K562 (cell line): ENCODE results near the gene SIDT1. TPM values are rescaled to one million over a fixed set of nuclear protein-coding genes. Genes with fewer than 3 reads are reported as not detected.

Experiments used
- ATAC-seq: fragments of 200-7000 bp; cut with Tn5 transposase; 3 replicates; pipeline ENCODE4 v1.9.1; 2020; ENCODE audit warnings: moderate library complexity
- BruUV-seq: library from RNA; stranded (reverse); fragments of 400-500 nt; replicated peaks from 2 replicates; lab custom pipeline; 2021; lab: Mats Ljungman, UMichigan
- CTCF ChIA-PET: fragments of 300-600 bp; formaldehyde crosslinking; extraction: SDS; loops from one replicate; lab custom pipeline; 2021; ENCODE audit warnings: low intra/inter-chr PET ratio; lab: Yijun Ruan, JAX
- POLR2A ChIA-PET: fragments of 300-600, 350-650 bp; sonication (Branson Sonifier 250); formaldehyde crosslinking; extraction: SDS; loops from one replicate; lab custom pipeline; 2021; ENCODE audit warnings: antibody characterized with exemption, inconsistent platforms; lab: Yijun Ruan, JAX
- DNase-seq, 4 experiments: peaks; one replicate each; pipeline versions ENCODE4 v3.0.0 to v3.0.0-alpha.2; 2011 to 2018; ENCODE audit warnings: low spot score in 3 of 4, mixed read lengths in 3 of 4; ENCODE audit errors: extremely low read depth in 1 of 4
- FAIRE-seq: peaks from 2 replicates; lab custom pipeline; 2011; peaks lifted over from hg19 to GRCh38; lab: Jason Lieb, UNC
- H2AFZ ChIP-seq: 2 replicates; pipeline ENCODE4 v1.6.0; 2011; ENCODE audit warnings: low read depth, low read length, control low read depth, inconsistent platforms
- H3K27ac ChIP-seq: fragments of 200-600 bp; 3 replicates; pipeline ENCODE4 v1.8.0; 2011; ENCODE audit warnings: low read depth, mild to moderate bottlenecking, control low read depth, inconsistent platforms, low read length, moderate library complexity, mixed read lengths; ENCODE audit errors: extremely low read depth
- H3K27me3 ChIP-seq, 2 experiments: fragments of 300-600 bp in 1 of 2; 2 replicates in 1 of 2; 3 replicates in 1 of 2; pipeline versions ENCODE4 v1.6.0 to v1.8.0; 2011; ENCODE audit warnings: inconsistent platforms in 2 of 2, low read length in 2 of 2, mild to moderate bottlenecking in 1 of 2, mixed read lengths in 1 of 2, moderate library complexity in 1 of 2; ENCODE audit not compliant: control insufficient read depth in 2 of 2, insufficient read depth in 2 of 2
- H3K36me3 ChIP-seq: fragments of 300-600 bp; 3 replicates; pipeline ENCODE4 v1.8.0; 2011; ENCODE audit warnings: mild to moderate bottlenecking, low read length, inconsistent platforms; ENCODE audit not compliant: control insufficient read depth, insufficient read depth
- H3K4me1 ChIP-seq, 2 experiments: fragments of 200-600 bp in 1 of 2; replicated peaks in 1 of 2; 2 replicates in 1 of 2; 3 replicates in 1 of 2; pipeline versions ENCODE4 v1.5.1 to v1.8.0; 2011; ENCODE audit warnings: inconsistent platforms in 2 of 2, low read length in 2 of 2, mild to moderate bottlenecking in 1 of 2, mixed read lengths in 1 of 2, moderate library complexity in 1 of 2; ENCODE audit not compliant: control insufficient read depth in 2 of 2, insufficient read depth in 2 of 2
- H3K4me2 ChIP-seq: 2 replicates; pipeline ENCODE4 v1.6.1; 2011; ENCODE audit warnings: low read length, control low read depth, inconsistent platforms, mixed read lengths; ENCODE audit not compliant: insufficient read depth
- H3K4me3 ChIP-seq: fragments of 200-600 bp; sonication (generic), shearing (Covaris generic); 2 replicates; pipeline ENCODE4 v1.5.1; 2016; ENCODE audit warnings: control low read depth, inconsistent platforms
- H3K79me2 ChIP-seq: fragments of 200-600 bp; 3 replicates; pipeline ENCODE4 v1.8.0; 2011; ENCODE audit warnings: low read length, inconsistent platforms; ENCODE audit not compliant: control insufficient read depth, insufficient read depth
- H3K9ac ChIP-seq, 2 experiments: 2 replicates each; pipeline versions ENCODE4 v1.6.0 to v1.6.1; 2011; ENCODE audit warnings: low read depth in 2 of 2, low read length in 2 of 2, control low read depth in 1 of 2, inconsistent platforms in 1 of 2, mild to moderate bottlenecking in 1 of 2, mixed read lengths in 1 of 2; ENCODE audit not compliant: insufficient read depth in 1 of 2
- H3K9me1 ChIP-seq: one replicate; pipeline ENCODE4 v1.6.0; 2011; ENCODE audit warnings: inconsistent platforms, mild to moderate bottlenecking, low read length, moderate library complexity; ENCODE audit not compliant: control insufficient read depth, insufficient read depth
- H3K9me3 ChIP-seq: replicated peaks from 2 replicates; pipeline ENCODE4 v1.5.1; 2011; ENCODE audit warnings: low read depth, low read length, inconsistent platforms; ENCODE audit not compliant: control insufficient read depth, insufficient read depth
- H4K20me1 ChIP-seq: replicated peaks from 2 replicates; pipeline ENCODE4 v1.6.1; 2011; ENCODE audit warnings: low read length, inconsistent platforms, mixed read lengths; ENCODE audit not compliant: control insufficient read depth, insufficient read depth
- ARID2 ChIP-seq: fragments of 450-650 bp; IDR thresholded peaks from 2 replicates; pipeline ENCODE4 v1.6.1; 2017; ENCODE audit warnings: antibody characterized with exemption, mild to moderate bottlenecking
- DIDO1 ChIP-seq: fragments of 450-650 bp; IDR thresholded peaks from 2 replicates; pipeline ENCODE4 v1.6.1; 2016; ENCODE audit warnings: low read depth, missing biosample characterization, missing genetic modification characterization
- FOXA3 ChIP-seq, 2 experiments: fragments of 450-650 bp in 1 of 2; sonication (generic) in 1 of 2; formaldehyde crosslinking; IDR thresholded peaks in 1 of 2; conservative IDR thresholded peaks in 1 of 2; 2 replicates each; pipeline versions ENCODE4 v1.4.0 to v1.8.0; 2020 to 2022; ENCODE audit warnings: mild to moderate bottlenecking in 2 of 2, missing genetic modification reagents in 1 of 2
- KHSRP ChIP-seq: fragments of 450-650 bp; IDR thresholded peaks from 2 replicates; pipeline ENCODE4 v1.6.1; 2017
- MYBL2 ChIP-seq, 2 experiments: fragments of 450-650 bp in 1 of 2; sonication (generic) in 1 of 2; formaldehyde crosslinking in 1 of 2; IDR thresholded peaks; 2 replicates each; pipeline versions ENCODE4 v1.6.1 to v1.8.1; 2017 to 2022; ENCODE audit warnings: borderline replicate concordance in 1 of 2, inconsistent platforms in 1 of 2, low read depth in 1 of 2, mild to moderate bottlenecking in 1 of 2, missing genetic modification reagents in 1 of 2, moderate library complexity in 1 of 2
- NFYB ChIP-seq: IDR thresholded peaks from 2 replicates; pipeline ENCODE4 v1.6.1; 2011; ENCODE audit warnings: mild to moderate bottlenecking, moderate library complexity; ENCODE audit not compliant: insufficient read length; ENCODE audit errors: extremely low read depth
- ZEB2 ChIP-seq: fragments of 450-650 bp; IDR thresholded peaks from 2 replicates; pipeline ENCODE4 v1.6.1; 2016
- WGBS: fragments of 100-300 bp; shearing (Covaris generic); methylation state at CpG from one replicate; pipeline ENCODE4 v1.1.6; 2016; ENCODE audit warnings: low coverage, mixed read lengths; ENCODE audit not compliant: insufficient coverage; ENCODE audit errors: missing lambda C conversion rate; 5-methylcytosine and 5-hydroxymethylcytosine counted together
- in situ Hi-C: fragments of 300-500 bp; cut with MboI; formaldehyde crosslinking; loops from 4 replicates; pipeline ENCODE4 v1.15.0; 2018; ENCODE audit warnings: inconsistent platforms, mixed read lengths
- intact Hi-C: fragments of 100-400 bp; cut with micrococcal nuclease; formaldehyde crosslinking; loops from 2 replicates; pipeline ENCODE4 v1.14.2; 2022
- polyA plus RNA-seq, 8 experiments: library from polyadenylated mRNA; depleted of rRNA in 4 of 8; stranded (reverse) in 5 of 8; unstranded in 3 of 8; fragments of >200 nt; fragmentation: Nextera tagmentation in 2 of 8; fragmentation: Illumina TruSeq in 1 of 8; extraction: Ambion mirVana in 2 of 8; extraction: Trizol in 1 of 8; gene quantifications; 2 replicates each; pipeline versions ENCODE4 v1.2.1 to v1.2.3, GENCODE V29; 2011 to 2014; ENCODE audit warnings: inconsistent platforms in 1 of 8, missing spikeins in 1 of 8
- total RNA-seq, 7 experiments: library from RNA; depleted of rRNA in 6 of 7; stranded (reverse); fragments of >200 nt in 6 of 7; fragmentation: Illumina TruSeq in 2 of 7; extraction: Trizol in 2 of 7; gene quantifications; 2 replicates each; pipeline versions ENCODE4 v1.2.1 to v1.2.3, GENCODE V29; 2011 to 2021; ENCODE audit warnings: low replicate concordance in 1 of 7
- TF ChIP-seq, protein P1 (sequence below): sonication (generic); formaldehyde crosslinking; IDR thresholded peaks from 2 replicates; pipeline ENCODE4 v1.8.0; 2023; ENCODE audit warnings: mild to moderate bottlenecking, missing genetic modification reagents

The SIDT1 gene
- total and polyA plus RNA-seq, 9 of the 15 experiments (the other 6 are each of a cell fraction or from before 2014, with no cell fraction given), result not detected

DNA sequence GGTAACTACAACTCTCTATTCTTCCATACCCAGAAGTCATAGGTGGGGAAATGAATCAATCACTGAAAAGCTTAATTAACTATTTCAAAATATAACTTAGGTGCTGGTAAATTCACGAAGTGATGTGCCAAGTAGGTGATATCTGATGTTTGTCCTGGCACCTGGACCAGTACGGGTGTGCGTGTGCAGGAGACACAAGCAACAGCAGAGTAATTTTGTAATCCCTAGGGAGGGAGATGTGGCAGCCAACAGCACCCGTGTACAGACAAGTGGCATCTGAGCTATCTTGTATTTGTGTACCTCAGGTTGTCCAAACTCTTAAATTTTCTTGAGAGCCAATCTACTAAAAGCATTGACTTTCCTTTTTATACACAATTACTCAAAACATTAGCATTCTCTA, 141.2 kb downstream of the SIDT1 start:
- H3K4me2 ChIP-seq, result no peak overlapping the region
- H3K9me1 ChIP-seq, result no peaks in the 10 kb centered on the region
- H3K79me2 ChIP-seq, result no peaks in the 10 kb centered on the region
- H3K4me1 ChIP-seq, result no peaks in the 10 kb centered on the region
- no peaks in the 10 kb centered on the region for H3K9me3 ChIP-seq
- 70% methylated on average over 4 of the region's 4 CpGs for WGBS
- no peak for ATAC-seq
- H4K20me1 ChIP-seq, result no peaks in the 10 kb centered on the region
- no peak for FAIRE-seq
- ChIA-PET CTCF (no interaction called here), POLR2A (interaction anchor here (0.8 kb wide), 1 partner anchor 23 kb away, joined by 3 read pairs; the partner anchor contains the start of gene USF3)
- intact Hi-C loops, result no loop called here
- no peak overlapping the region for H3K4me3 ChIP-seq
- DNase-seq, result no peak
- in situ Hi-C loops, result no loop called here
- no peaks in the 10 kb centered on the region for H3K36me3 ChIP-seq
- H3K27me3 ChIP-seq, result no peaks in the 10 kb centered on the region
- TF ChIP-seq MYBL2 (IDR thresholded peaks at IDR 0.05; ENCODE audit: low read depth) (no peak), MYBL2 (CRISPR knock-in tag; IDR thresholded peaks at IDR 0.05; ENCODE audit: borderline replicate concordance) (no peak), NFYB (no peak), ARID2 (no peak)
- TF ChIP-seq, all 486 proteins: peak for 0
- no peak overlapping the region for H2AFZ ChIP-seq
- BruUV-seq, result no TSS peak
- H3K9ac ChIP-seq, result no peak overlapping the region
- H3K27ac ChIP-seq, result no peak overlapping the region

DNA sequence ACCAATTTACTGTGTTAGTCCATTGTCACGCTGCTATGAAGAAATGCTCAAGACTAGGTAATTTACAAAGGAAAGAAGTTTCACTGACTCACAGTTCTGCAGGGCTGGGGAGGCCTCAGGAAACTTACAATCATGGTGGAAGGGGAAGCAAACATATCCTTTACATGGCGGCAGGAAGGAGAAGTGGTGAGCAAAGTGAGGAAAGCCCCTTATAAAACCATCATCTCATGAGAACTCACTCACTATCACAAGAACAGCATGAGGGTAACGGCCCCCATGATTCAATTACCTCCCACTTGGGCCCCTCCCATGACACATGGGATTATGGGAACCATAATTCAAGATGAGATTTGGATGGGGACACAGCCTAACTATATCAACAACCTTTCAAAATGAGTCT, 143.9 kb downstream of the SIDT1 start:
- no peaks in the 10 kb centered on the region for H3K9me3 ChIP-seq
- no peaks in the 10 kb centered on the region for H3K4me1 ChIP-seq
- H3K9me1 ChIP-seq, result no peaks in the 10 kb centered on the region
- no peak overlapping the region for H3K4me2 ChIP-seq
- ChIA-PET CTCF (no interaction called here), POLR2A (no interaction called here)
- DNase-seq (no peak), FAIRE-seq (no peak), ATAC-seq (no peak)
- H3K79me2 ChIP-seq, result no peaks in the 10 kb centered on the region
- BruUV-seq, result no TSS peak
- H2AFZ ChIP-seq, result no peak overlapping the region
- H3K27ac ChIP-seq, result no peak overlapping the region
- H4K20me1 ChIP-seq, result no peaks in the 10 kb centered on the region
- no peak overlapping the region for H3K4me3 ChIP-seq
- intact Hi-C loops (no loop called here), in situ Hi-C loops (no loop called here)
- H3K27me3 ChIP-seq, result no peaks in the 10 kb centered on the region
- WGBS, result 54% methylated on average over 3 of the region's 3 CpGs
- no peak for TF ChIP-seq FOXA3 (CRISPR knock-in tag; conservative IDR thresholded peaks at IDR 0.05 in 1 of 2, IDR thresholded peaks at IDR 0.05 in 1 of 2)
- no peak for TF ChIP-seq KHSRP
- TF ChIP-seq, protein P1, sequence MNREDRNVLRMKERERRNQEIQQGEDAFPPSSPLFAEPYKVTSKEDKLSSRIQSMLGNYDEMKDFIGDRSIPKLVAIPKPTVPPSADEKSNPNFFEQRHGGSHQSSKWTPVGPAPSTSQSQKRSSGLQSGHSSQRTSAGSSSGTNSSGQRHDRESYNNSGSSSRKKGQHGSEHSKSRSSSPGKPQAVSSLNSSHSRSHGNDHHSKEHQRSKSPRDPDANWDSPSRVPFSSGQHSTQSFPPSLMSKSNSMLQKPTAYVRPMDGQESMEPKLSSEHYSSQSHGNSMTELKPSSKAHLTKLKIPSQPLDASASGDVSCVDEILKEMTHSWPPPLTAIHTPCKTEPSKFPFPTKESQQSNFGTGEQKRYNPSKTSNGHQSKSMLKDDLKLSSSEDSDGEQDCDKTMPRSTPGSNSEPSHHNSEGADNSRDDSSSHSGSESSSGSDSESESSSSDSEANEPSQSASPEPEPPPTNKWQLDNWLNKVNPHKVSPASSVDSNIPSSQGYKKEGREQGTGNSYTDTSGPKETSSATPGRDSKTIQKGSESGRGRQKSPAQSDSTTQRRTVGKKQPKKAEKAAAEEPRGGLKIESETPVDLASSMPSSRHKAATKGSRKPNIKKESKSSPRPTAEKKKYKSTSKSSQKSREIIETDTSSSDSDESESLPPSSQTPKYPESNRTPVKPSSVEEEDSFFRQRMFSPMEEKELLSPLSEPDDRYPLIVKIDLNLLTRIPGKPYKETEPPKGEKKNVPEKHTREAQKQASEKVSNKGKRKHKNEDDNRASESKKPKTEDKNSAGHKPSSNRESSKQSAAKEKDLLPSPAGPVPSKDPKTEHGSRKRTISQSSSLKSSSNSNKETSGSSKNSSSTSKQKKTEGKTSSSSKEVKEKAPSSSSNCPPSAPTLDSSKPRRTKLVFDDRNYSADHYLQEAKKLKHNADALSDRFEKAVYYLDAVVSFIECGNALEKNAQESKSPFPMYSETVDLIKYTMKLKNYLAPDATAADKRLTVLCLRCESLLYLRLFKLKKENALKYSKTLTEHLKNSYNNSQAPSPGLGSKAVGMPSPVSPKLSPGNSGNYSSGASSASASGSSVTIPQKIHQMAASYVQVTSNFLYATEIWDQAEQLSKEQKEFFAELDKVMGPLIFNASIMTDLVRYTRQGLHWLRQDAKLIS, result no peak
- TF ChIP-seq ZEB2, result no peak
- TF ChIP-seq DIDO1 (tag), result no peak
- H3K36me3 ChIP-seq, result no peaks in the 10 kb centered on the region
- no peak overlapping the region for H3K9ac ChIP-seq
